Calu3 (cell line): Measurements from ENCODE around the gene TMEM266. TPM values are rescaled to one million over a fixed set of nuclear protein-coding genes. Genes with fewer than 3 reads are reported as not detected.

ENCODE experiments used
- BruUV-seq: library from RNA; stranded (reverse); fragments of 400-500 nt; replicated peaks from 2 replicates; lab custom pipeline; 2021; lab: Mats Ljungman, UMichigan
- CTCF ChIA-PET: fragments of 300-600 bp; sonication (Branson Sonifier 250); formaldehyde crosslinking; loops from one replicate; lab custom pipeline; 2022; ENCODE audit warnings: antibody characterized with exemption; lab: Charles Lee
- DNase-seq: peaks from one replicate; pipeline ENCODE4 v3.0.0; 2022
- H3K27ac Mint-ChIP-seq: one replicate; pipeline ENCODE4 v1.8.0; 2022; ENCODE audit warnings: mixed read lengths; ENCODE audit not compliant: unreplicated experiment
- H3K27me3 Mint-ChIP-seq: one replicate; pipeline ENCODE4 v1.8.0; 2022; ENCODE audit warnings: mixed read lengths; ENCODE audit not compliant: unreplicated experiment
- H3K36me3 Mint-ChIP-seq: one replicate; pipeline ENCODE4 v1.8.0; 2022; ENCODE audit warnings: mild to moderate bottlenecking, moderate library complexity, mixed read lengths; ENCODE audit not compliant: insufficient read depth, unreplicated experiment
- H3K4me1 Mint-ChIP-seq: one replicate; pipeline ENCODE4 v1.8.0; 2022; ENCODE audit warnings: mild to moderate bottlenecking, low read depth, mixed read lengths; ENCODE audit not compliant: unreplicated experiment
- H3K4me3 Mint-ChIP-seq: one replicate; pipeline ENCODE4 v1.8.0; 2022; ENCODE audit warnings: mild to moderate bottlenecking, low read depth, moderate library complexity, mixed read lengths; ENCODE audit not compliant: unreplicated experiment
- H3K9me3 Mint-ChIP-seq: one replicate; pipeline ENCODE4 v1.8.0; 2022; ENCODE audit warnings: low read depth, mixed read lengths; ENCODE audit not compliant: unreplicated experiment
- CTCF ChIP-seq: fragments of 200-600 bp; IDR thresholded peaks from one replicate; pipeline ENCODE4 v1.8.0; 2022; ENCODE audit warnings: antibody characterized with exemption; ENCODE audit not compliant: unreplicated experiment
- intact Hi-C: fragments of 100-400 bp; cut with micrococcal nuclease; formaldehyde crosslinking; loops from one replicate; pipeline ENCODE4 v1.10.0; 2022; ENCODE audit not compliant: unreplicated experiment
- total RNA-seq: library from RNA; stranded (reverse); gene quantifications from 2 replicates; pipeline ENCODE4 v1.2.3, GENCODE V29; 2022

Gene TMEM266
- total RNA-seq, 1 experiment from 2014 or later: not detected

DNA sequence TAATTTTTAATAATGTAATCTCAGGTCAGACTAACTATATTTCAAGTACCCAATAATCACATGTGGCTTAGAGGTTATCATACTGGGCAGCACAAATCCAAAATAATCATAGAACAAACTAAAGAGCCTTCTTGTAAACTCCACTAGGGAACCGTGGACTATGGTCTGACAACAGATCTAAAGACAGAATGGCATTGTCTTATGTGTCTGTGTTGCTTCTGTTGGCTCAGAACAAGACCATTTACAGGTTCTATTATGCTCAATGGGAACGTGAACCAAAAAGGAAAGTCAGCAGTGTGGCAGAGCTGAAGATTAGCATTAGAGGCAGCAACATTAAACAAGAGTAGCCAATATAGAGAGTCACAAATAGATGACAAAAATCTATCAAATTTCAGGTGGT is 176.6 kb downstream of the TMEM266 start:
- H3K4me3 Mint-ChIP-seq: no peak overlapping the region
- no peaks in the 10 kb centered on the region for H3K4me1 Mint-ChIP-seq
- H3K27ac Mint-ChIP-seq: no peak overlapping the region
- CTCF ChIA-PET: no interaction called here
- no peaks in the 10 kb centered on the region for H3K27me3 Mint-ChIP-seq
- no peak for TF ChIP-seq CTCF
- no peaks in the 10 kb centered on the region for H3K9me3 Mint-ChIP-seq
- peaks cover 4% of the 10 kb centered on the region for H3K36me3 Mint-ChIP-seq
- intact Hi-C loops: loop anchor here (5.0 kb wide), 1 partner anchor 51 kb away; no protein-coding TSS in a partner anchor
- no TSS peak for BruUV-seq
- no peak for DNase-seq

GRCh38 chr15:76239786-76240185 is 180.0 kb downstream of the TMEM266 start:
- BruUV-seq: no TSS peak
- H3K27me3 Mint-ChIP-seq: no peaks in the 10 kb centered on the region
- H3K36me3 Mint-ChIP-seq: peaks cover 6% of the 10 kb centered on the region
- H3K4me3 Mint-ChIP-seq: no peak overlapping the region
- CTCF ChIA-PET: no interaction called here
- H3K4me1 Mint-ChIP-seq: no peaks in the 10 kb centered on the region
- intact Hi-C loops: loop anchor here (5.0 kb wide), 1 partner anchor 48 kb away; no protein-coding TSS in a partner anchor
- no peak for TF ChIP-seq CTCF
- no peak overlapping the region for H3K27ac Mint-ChIP-seq
- no peak for DNase-seq
- no peaks in the 10 kb centered on the region for H3K9me3 Mint-ChIP-seq

- H3K27ac Mint-ChIP-seq: no peak overlapping the region
- no peaks in the 10 kb centered on the region for H3K27me3 Mint-ChIP-seq
- no peaks in the 10 kb centered on the region for H3K9me3 Mint-ChIP-seq
- CTCF ChIA-PET: interaction anchor here (0.7 to 1.2 kb wide), 2 partner anchors 13 to 85 kb away, joined by 4 to 5 read pairs; no protein-coding TSS in a partner anchor
- peaks cover 6% of the 10 kb centered on the region for H3K36me3 Mint-ChIP-seq
- TF ChIP-seq CTCF: no peak
- H3K4me3 Mint-ChIP-seq: no peak overlapping the region
- BruUV-seq: no TSS peak
- no peaks in the 10 kb centered on the region for H3K4me1 Mint-ChIP-seq
- intact Hi-C loops: no loop called here
- DNase-seq: no peak
Observed at GRCh38 chr15:76245072-76245610, 185.4 kb downstream of the TMEM266 start.

DNA sequence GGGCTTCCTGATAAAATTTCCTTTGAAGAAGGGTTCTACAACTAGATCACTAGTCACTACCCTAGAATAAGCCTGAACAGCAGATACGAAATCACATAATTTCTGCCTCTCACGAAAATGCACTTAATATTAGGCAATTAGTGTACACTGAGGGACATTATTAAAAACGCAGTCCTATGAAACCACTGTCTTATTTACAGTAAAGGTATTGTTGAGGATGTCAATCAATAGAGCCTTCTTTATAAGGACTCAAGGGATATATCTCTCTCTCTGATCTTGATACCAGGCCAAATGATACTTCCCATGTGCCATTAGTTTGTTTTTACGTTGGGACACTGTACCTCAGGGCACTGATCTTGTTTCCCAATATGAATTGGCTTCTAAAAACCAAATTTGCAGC is 191.9 kb downstream of the TMEM266 start:
- no peaks in the 10 kb centered on the region for H3K4me1 Mint-ChIP-seq
- H3K9me3 Mint-ChIP-seq: no peaks in the 10 kb centered on the region
- BruUV-seq: no TSS peak
- CTCF ChIA-PET: no interaction called here
- no peak overlapping the region for H3K4me3 Mint-ChIP-seq
- intact Hi-C loops: no loop called here
- no peak for TF ChIP-seq CTCF
- H3K27ac Mint-ChIP-seq: no peak overlapping the region
- DNase-seq: no peak
- H3K36me3 Mint-ChIP-seq: no peaks in the 10 kb centered on the region
- no peaks in the 10 kb centered on the region for H3K27me3 Mint-ChIP-seq
